HUES64 (cell line): Measurements from ENCODE around the gene ZNF425. TPM values are rescaled to one million over a fixed set of nuclear protein-coding genes. Genes with fewer than 3 reads are reported as not detected.

Experiments
- H3K27ac ChIP-seq: 2 replicates; pipeline ENCODE4 v1.7.0; 2013; ENCODE audit warnings: low read depth, low read length, inconsistent platforms
- H3K27me3 ChIP-seq: 2 replicates; pipeline ENCODE4 v1.6.1; 2013; ENCODE audit warnings: mild to moderate bottlenecking, low read length; ENCODE audit not compliant: insufficient read depth
- H3K36me3 ChIP-seq: 2 replicates; pipeline ENCODE4 v1.6.1; 2013; ENCODE audit warnings: mild to moderate bottlenecking, low read length; ENCODE audit not compliant: insufficient read depth
- H3K4me1 ChIP-seq: 2 replicates; pipeline ENCODE4 v1.6.1; 2013; ENCODE audit warnings: mild to moderate bottlenecking, low read length, moderate library complexity; ENCODE audit not compliant: insufficient read depth
- H3K4me3 ChIP-seq: 2 replicates; pipeline ENCODE4 v1.5.1; 2013; ENCODE audit warnings: mild to moderate bottlenecking, low read length, moderate library complexity
- H3K9ac ChIP-seq: 2 replicates; pipeline ENCODE4 v1.6.1; 2013; ENCODE audit warnings: mild to moderate bottlenecking, low read depth, low read length
- H3K9me3 ChIP-seq: 2 replicates; pipeline ENCODE4 v1.6.1; 2013; ENCODE audit warnings: low read depth, low read length; ENCODE audit not compliant: insufficient read depth
- WGBS: fragments of 150-250, 120-280 bp; methylation state at CpG from one replicate; pipeline ENCODE4 v1.1.7; 2013; ENCODE audit warnings: missing lambda C conversion rate; 5-methylcytosine and 5-hydroxymethylcytosine counted together
- polyA plus RNA-seq, 2 experiments: library from polyadenylated mRNA; stranded (reverse); fragments of 50-300 nt; gene quantifications; one replicate each; pipeline ENCODE4 v1.2.3, GENCODE V29; 2013

ZNF425 gene
- polyA plus RNA-seq (2013, experiment 1 of 2) = 3.5 TPM
- polyA plus RNA-seq (2013, experiment 2 of 2) = 4.8 TPM

- peak within 1 kb of the TSS; percentile 87 for H3K27ac ChIP-seq
- H3K4me3 ChIP-seq = peak within 1 kb of the TSS; percentile 80
- under 1% methylated on average over 72 of the region's 72 CpGs for WGBS
- H3K4me1 ChIP-seq = peaks cover 9% of the 10 kb centered on the region
- H3K9ac ChIP-seq = peak within 1 kb of the TSS; percentile 93
- H3K27me3 ChIP-seq = no peaks in the 10 kb centered on the region
- peaks cover 13% of the 10 kb centered on the region for H3K36me3 ChIP-seq
- peaks cover 10% of the 10 kb centered on the region for H3K9me3 ChIP-seq
Observed at GRCh38 chr7:149125863-149126661, at the start of gene ZNF425. ZNF425 (minus strand) TSS chr7:149126324; CDS start chr7:149126213, 111 bp downstream.

GRCh38 chr7:149175150-149175549 is 49.0 kb upstream of the ZNF425 start:
- 100% methylated on average over 2 of the region's 2 CpGs for WGBS
- Histone ChIP-seq H3K27ac (no peak overlapping the region), H3K4me3 (no peak overlapping the region), H3K36me3 (peaks cover 98% of the 10 kb centered on the region), H3K27me3 (no peaks in the 10 kb centered on the region), H3K4me1 (no peaks in the 10 kb centered on the region), H3K9me3 (no peaks in the 10 kb centered on the region), H3K9ac (no peak overlapping the region)

- peaks cover 99% of the 10 kb centered on the region for H3K36me3 ChIP-seq
- no peaks in the 10 kb centered on the region for H3K4me1 ChIP-seq
- H3K9me3 ChIP-seq = no peaks in the 10 kb centered on the region
- WGBS = 100% methylated on average over 1 of the region's 1 CpG
- H3K27ac ChIP-seq = no peak overlapping the region
- H3K9ac ChIP-seq = no peak overlapping the region
- no peak overlapping the region for H3K4me3 ChIP-seq
- H3K27me3 ChIP-seq = no peaks in the 10 kb centered on the region
Observed at GRCh38 chr7:149172534-149172920, 46.4 kb upstream of the ZNF425 start.

- Histone ChIP-seq H3K36me3 (peaks cover 99% of the 10 kb centered on the region), H3K27ac (no peak overlapping the region)
Observed at GRCh38 chr7:149171892-149172533, 45.9 kb upstream of the ZNF425 start.

GRCh38 chr7:149166630-149167352 is 40.7 kb upstream of the ZNF425 start:
- Histone ChIP-seq H3K27me3 (no peaks in the 10 kb centered on the region), H3K9me3 (no peaks in the 10 kb centered on the region), H3K4me3 (no peak overlapping the region), H3K36me3 (peaks cover 91% of the 10 kb centered on the region), H3K4me1 (no peaks in the 10 kb centered on the region), H3K9ac (no peak overlapping the region), H3K27ac (no peak overlapping the region)

More at GRCh38 chr7:149171892-149172533, 45.9 kb upstream of the ZNF425 start:
- Histone ChIP-seq H3K27me3 (no peaks in the 10 kb centered on the region), H3K4me1 (no peaks in the 10 kb centered on the region), H3K9ac (no peak overlapping the region), H3K9me3 (no peaks in the 10 kb centered on the region), H3K4me3 (no peak overlapping the region)
- 94% methylated on average over 8 of the region's 9 CpGs for WGBS

GRCh38 chr7:149166142-149166541 is 40.0 kb upstream of the ZNF425 start:
- no peak overlapping the region for H3K27ac ChIP-seq
- no peaks in the 10 kb centered on the region for H3K9me3 ChIP-seq
- H3K36me3 ChIP-seq = peaks cover 92% of the 10 kb centered on the region
- H3K9ac ChIP-seq = no peak overlapping the region
- WGBS = 89% methylated on average over 1 of the region's 1 CpG
- no peaks in the 10 kb centered on the region for H3K4me1 ChIP-seq
- H3K27me3 ChIP-seq = no peaks in the 10 kb centered on the region
- H3K4me3 ChIP-seq = no peak overlapping the region

GRCh38 chr7:149161241-149161848 is 35.2 kb upstream of the ZNF425 start:
- H3K27me3 ChIP-seq = no peaks in the 10 kb centered on the region
- H3K9me3 ChIP-seq = no peaks in the 10 kb centered on the region
- H3K36me3 ChIP-seq = peaks cover 89% of the 10 kb centered on the region
- H3K4me3 ChIP-seq = no peak overlapping the region
- no peak overlapping the region for H3K9ac ChIP-seq
- H3K27ac ChIP-seq = no peak overlapping the region
- H3K4me1 ChIP-seq = no peaks in the 10 kb centered on the region
- 93% methylated on average over 5 of the region's 5 CpGs for WGBS

- H3K36me3 ChIP-seq = peaks cover 85% of the 10 kb centered on the region
- 99% methylated on average over 6 of the region's 6 CpGs for WGBS
Observed at GRCh38 chr7:149156898-149157297, 30.8 kb upstream of the ZNF425 start.

GRCh38 chr7:149154056-149154455 is 27.9 kb upstream of the ZNF425 start:
- Histone ChIP-seq H3K4me1 (peaks cover 18% of the 10 kb centered on the region), H3K9ac (no peak overlapping the region), H3K27me3 (no peaks in the 10 kb centered on the region), H3K27ac (no peak overlapping the region), H3K36me3 (peaks cover 75% of the 10 kb centered on the region), H3K9me3 (no peaks in the 10 kb centered on the region), H3K4me3 (no peak overlapping the region)
- 95% methylated on average over 11 of the region's 11 CpGs for WGBS

More at GRCh38 chr7:149156898-149157297, 30.8 kb upstream of the ZNF425 start:
- Histone ChIP-seq H3K4me3 (no peak overlapping the region), H3K9me3 (no peaks in the 10 kb centered on the region), H3K4me1 (no peaks in the 10 kb centered on the region), H3K9ac (no peak overlapping the region), H3K27ac (no peak overlapping the region), H3K27me3 (no peaks in the 10 kb centered on the region)

- H3K4me1 ChIP-seq = peaks cover 18% of the 10 kb centered on the region
- no peaks in the 10 kb centered on the region for H3K9me3 ChIP-seq
- no peak overlapping the region for H3K9ac ChIP-seq
- H3K4me3 ChIP-seq = no peak overlapping the region
- WGBS = 95% methylated on average over 2 of the region's 2 CpGs
- H3K27ac ChIP-seq = no peak overlapping the region
- H3K27me3 ChIP-seq = no peaks in the 10 kb centered on the region
- peaks cover 68% of the 10 kb centered on the region for H3K36me3 ChIP-seq
Observed at GRCh38 chr7:149153346-149153745, 27.2 kb upstream of the ZNF425 start.
